Spinal cord (tissue), 10 donors: ENCODE measurements around the gene MTERF4. TPM values are rescaled to one million over a fixed set of nuclear protein-coding genes. Genes with fewer than 3 reads are reported as not detected.

Source experiments
- DNase-seq, 6 donors: peaks; one replicate each; pipeline versions ENCODE4 v3.0.0 to v3.0.0-alpha.2; 2013 to 2015; ENCODE audit warnings: low spot score in 6 of 6, low read depth in 4 of 6
- H3K27ac ChIP-seq: one replicate; pipeline ENCODE4 v1.5.1; 2013; ENCODE audit warnings: low read depth, low read length, control low read depth
- H3K27me3 ChIP-seq: one replicate; pipeline ENCODE4 v1.6.1; 2013; ENCODE audit warnings: low read length; ENCODE audit not compliant: control insufficient read depth, insufficient read depth
- H3K36me3 ChIP-seq: one replicate; pipeline ENCODE4 v1.6.1; 2013; ENCODE audit warnings: low read length; ENCODE audit not compliant: control insufficient read depth, insufficient read depth
- H3K4me1 ChIP-seq: one replicate; pipeline ENCODE4 v1.6.1; 2013; ENCODE audit warnings: low read length; ENCODE audit not compliant: control insufficient read depth, insufficient read depth
- H3K4me3 ChIP-seq: one replicate; pipeline ENCODE4 v1.5.1; 2013; ENCODE audit warnings: low read depth, low read length, control low read depth
- H3K9me3 ChIP-seq: one replicate; pipeline ENCODE4 v1.6.1; 2013; ENCODE audit warnings: low read length; ENCODE audit not compliant: control insufficient read depth, insufficient read depth
- WGBS: methylation state at CpG from one replicate; pipeline ENCODE4 v1.1.5; 2013; ENCODE audit warnings: missing lambda C conversion rate; ENCODE audit not compliant: insufficient coverage; 5-methylcytosine and 5-hydroxymethylcytosine counted together
- polyA plus RNA-seq, 2 donors: library from polyadenylated mRNA; unstranded; fragments of 120-200 nt; gene quantifications; one replicate each; pipeline ENCODE4 v1.2.1, GENCODE V29; 2013; ENCODE audit not compliant: insufficient read length in 2 of 2
- total RNA-seq, 2 donors: library from RNA; depleted of rRNA in 1 of 2; stranded (reverse); fragments of 120-200 nt in 1 of 2; fragments of >200 nt in 1 of 2; gene quantifications; one replicate each; pipeline versions ENCODE4 v1.2.3 to v1.2.4, GENCODE V29; 2013 to 2014
- donor health status: healthy.

The MTERF4 gene
- total and polyA plus RNA-seq, 4 donors, result 41.8 to 68.2 (median 51.5) TPM

DNA sequence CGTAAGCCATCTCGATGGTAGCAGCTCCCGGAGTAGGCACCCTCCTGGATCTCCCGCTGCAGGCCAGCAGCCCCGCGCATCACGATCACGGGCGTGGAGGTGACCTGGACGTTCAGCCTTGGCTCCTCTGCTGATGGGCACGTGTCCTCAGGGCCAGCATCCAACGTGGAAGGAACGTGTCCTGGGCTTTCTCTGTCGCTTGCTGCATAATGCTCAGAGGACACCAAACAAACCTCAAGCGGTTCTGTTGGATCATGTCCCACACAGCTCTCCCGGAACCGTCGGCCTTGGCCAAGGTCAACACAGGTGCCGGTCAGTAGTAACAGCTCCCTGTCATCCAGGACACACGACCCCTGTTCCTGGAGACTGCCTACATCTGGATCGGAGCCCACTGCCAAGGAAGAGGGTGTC lies 24.1 kb upstream of the MTERF4 start:
- H3K27me3 ChIP-seq, result no peaks in the 10 kb centered on the region
- H3K27ac ChIP-seq, result no peak overlapping the region
- DNase-seq, result no peak
- H3K4me1 ChIP-seq, result no peaks in the 10 kb centered on the region
- 92% methylated on average over 21 of the region's 21 CpGs for WGBS
- no peaks in the 10 kb centered on the region for H3K9me3 ChIP-seq
- H3K36me3 ChIP-seq, result peaks cover 57% of the 10 kb centered on the region
- H3K4me3 ChIP-seq, result no peak overlapping the region

DNA sequence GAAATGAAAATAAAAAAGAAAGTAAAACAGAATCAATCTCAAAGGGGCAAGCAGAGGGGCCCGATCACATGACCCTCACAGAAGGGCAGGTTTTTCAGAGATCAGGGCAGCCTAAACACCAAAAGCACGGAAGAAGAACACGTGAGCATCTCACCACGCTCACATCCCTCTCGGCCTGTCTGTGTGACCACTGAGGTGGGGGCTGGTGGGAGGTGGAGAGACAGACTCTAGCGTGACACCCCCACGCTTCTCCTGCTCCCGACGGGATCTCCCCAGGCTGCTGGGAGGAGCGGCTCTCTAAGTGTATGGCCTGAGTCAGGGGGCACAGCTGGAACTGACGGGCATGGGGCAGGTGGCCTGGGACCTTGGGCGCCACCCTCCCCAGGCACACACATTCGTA lies 23.5 kb upstream of the MTERF4 start:
- Histone ChIP-seq H3K9me3 (no peaks in the 10 kb centered on the region), H3K4me1 (no peaks in the 10 kb centered on the region), H3K4me3 (no peak overlapping the region), H3K27me3 (no peaks in the 10 kb centered on the region), H3K36me3 (peaks cover 56% of the 10 kb centered on the region), H3K27ac (no peak overlapping the region)
- WGBS, result 98% methylated on average over 9 of the region's 13 CpGs
- no peak for DNase-seq

DNA sequence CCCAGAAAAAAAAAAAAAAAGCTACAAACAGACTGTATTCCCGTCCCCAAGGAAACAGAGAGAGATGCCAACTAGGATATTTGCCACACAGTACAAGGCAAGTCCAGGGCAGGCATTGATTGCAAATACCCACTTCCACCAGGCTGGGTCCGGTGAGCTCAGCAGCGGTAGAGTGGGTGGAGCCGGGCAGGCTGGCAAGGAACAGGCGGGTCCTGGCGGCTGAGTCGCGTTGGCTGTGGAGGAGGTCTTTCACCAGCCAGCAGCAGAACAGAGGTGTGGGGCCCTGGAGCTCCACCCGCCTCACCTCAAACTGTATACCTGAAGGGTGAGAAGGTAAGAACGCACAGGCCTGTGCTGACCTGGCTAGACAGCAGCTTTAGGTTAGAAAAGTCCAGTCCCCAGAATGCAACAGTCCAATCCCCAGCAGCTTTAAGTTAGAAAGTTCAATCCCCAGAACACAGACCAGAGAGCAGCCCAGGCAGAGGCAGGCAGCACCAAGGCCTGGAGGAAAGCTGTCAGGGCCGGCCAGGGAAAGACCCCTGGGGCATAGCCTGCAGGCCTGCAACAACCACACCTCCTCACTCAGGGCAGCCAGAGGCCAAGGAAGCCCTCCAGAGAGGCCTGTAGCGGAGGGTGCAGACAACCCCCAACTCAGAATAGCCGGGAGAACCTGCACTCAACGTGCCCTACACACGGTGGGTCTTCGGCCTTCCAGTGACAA lies 21.9 kb upstream of the MTERF4 start:
- peak in 1 of 6 donors; percentile 15 for DNase-seq
- Histone ChIP-seq H3K4me3 (no peak overlapping the region), H3K36me3 (peaks cover 51% of the 10 kb centered on the region), H3K9me3 (no peaks in the 10 kb centered on the region), H3K27me3 (no peaks in the 10 kb centered on the region), H3K27ac (no peak overlapping the region), H3K4me1 (no peaks in the 10 kb centered on the region)
- WGBS, result 89% methylated on average over 13 of the region's 16 CpGs

DNA sequence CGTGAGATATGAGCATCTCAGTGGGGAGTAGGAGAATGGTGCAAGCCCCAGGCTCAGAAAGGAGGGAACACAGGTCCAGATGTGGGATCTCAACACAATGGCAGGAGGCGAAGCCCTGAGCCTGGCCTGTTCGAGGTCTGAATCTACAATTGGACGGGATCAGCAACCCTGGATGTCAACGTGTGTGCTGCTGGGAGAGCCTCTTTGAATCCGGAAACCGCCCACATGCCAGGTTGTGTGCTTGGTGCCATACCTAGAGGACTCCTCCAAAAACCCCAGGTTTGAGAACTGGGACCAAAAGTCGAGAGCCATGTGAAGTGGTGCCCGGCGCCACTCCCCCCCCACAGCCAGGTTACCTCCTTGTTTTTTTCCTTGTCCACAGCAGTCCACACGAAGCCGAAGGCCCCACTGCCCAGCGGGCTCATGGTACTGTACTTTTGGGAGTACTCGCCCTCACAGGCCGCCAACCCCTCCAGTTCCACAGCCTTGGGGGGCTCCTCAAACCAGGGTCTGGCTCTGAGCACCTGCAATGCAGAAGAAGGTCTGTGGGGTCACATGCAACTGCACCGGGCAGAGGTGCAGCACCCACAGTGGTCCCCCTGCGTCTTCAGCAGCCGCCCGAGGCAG lies 20.4 kb upstream of the MTERF4 start:
- H3K9me3 ChIP-seq, result no peaks in the 10 kb centered on the region
- H3K4me3 ChIP-seq, result no peak overlapping the region
- H3K4me1 ChIP-seq, result no peaks in the 10 kb centered on the region
- H3K27ac ChIP-seq, result no peak overlapping the region
- 94% methylated on average over 19 of the region's 19 CpGs for WGBS
- H3K36me3 ChIP-seq, result peaks cover 47% of the 10 kb centered on the region
- no peaks in the 10 kb centered on the region for H3K27me3 ChIP-seq
- DNase-seq, result no peak

DNA sequence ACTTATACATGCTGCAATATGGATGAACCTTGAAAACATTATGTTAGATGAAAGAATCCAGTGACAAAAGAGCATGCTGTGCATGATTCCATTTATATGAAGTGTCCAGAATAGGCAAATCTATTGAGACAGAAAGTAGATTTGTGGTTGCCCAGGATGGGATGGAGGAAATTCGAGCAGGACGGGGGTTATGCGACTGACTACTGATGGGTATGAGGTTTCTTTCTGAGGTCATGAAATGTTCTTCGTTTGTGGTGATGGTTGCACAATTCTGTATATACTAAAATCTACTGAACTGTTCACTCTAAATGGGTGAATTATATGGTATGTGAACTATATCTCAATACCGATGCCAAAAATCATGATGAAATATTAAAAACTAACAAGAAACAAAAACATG lies 18.9 kb upstream of the MTERF4 start:
- WGBS, result no CpG with 5 or more reads among the region's 5 CpGs

DNA sequence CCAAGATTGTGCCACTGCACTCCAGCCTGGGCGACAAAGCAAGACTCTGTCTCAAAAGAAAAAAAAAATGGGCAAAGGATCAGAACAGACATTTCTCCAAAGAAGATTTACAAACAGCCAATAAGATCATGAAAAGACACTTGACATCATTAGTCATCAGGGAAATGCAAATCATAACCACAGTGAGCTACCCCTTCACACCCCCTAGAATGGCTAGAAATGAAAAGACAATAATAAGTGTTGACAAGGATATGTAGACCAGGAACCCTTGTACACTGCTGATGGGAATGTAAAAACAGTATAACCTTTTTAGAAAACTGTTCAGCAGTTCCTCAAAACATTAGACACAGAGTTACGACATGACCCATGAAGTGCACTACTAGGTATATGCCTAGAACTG lies 18.4 kb upstream of the MTERF4 start:
- Histone ChIP-seq H3K36me3 (peaks cover 47% of the 10 kb centered on the region), H3K9me3 (no peaks in the 10 kb centered on the region), H3K4me3 (no peak overlapping the region), H3K4me1 (no peaks in the 10 kb centered on the region), H3K27ac (no peak overlapping the region), H3K27me3 (no peaks in the 10 kb centered on the region)
- WGBS, result no CpG with 5 or more reads among the region's 2 CpGs
- DNase-seq, result no peak

More for the DNA sequence above, 18.9 kb upstream of the MTERF4 start:
- H3K27me3 ChIP-seq, result no peaks in the 10 kb centered on the region
- DNase-seq, result no peak
- H3K27ac ChIP-seq, result no peak overlapping the region
- H3K36me3 ChIP-seq, result peaks cover 47% of the 10 kb centered on the region
- no peak overlapping the region for H3K4me3 ChIP-seq
- no peaks in the 10 kb centered on the region for H3K9me3 ChIP-seq
- no peaks in the 10 kb centered on the region for H3K4me1 ChIP-seq

DNA sequence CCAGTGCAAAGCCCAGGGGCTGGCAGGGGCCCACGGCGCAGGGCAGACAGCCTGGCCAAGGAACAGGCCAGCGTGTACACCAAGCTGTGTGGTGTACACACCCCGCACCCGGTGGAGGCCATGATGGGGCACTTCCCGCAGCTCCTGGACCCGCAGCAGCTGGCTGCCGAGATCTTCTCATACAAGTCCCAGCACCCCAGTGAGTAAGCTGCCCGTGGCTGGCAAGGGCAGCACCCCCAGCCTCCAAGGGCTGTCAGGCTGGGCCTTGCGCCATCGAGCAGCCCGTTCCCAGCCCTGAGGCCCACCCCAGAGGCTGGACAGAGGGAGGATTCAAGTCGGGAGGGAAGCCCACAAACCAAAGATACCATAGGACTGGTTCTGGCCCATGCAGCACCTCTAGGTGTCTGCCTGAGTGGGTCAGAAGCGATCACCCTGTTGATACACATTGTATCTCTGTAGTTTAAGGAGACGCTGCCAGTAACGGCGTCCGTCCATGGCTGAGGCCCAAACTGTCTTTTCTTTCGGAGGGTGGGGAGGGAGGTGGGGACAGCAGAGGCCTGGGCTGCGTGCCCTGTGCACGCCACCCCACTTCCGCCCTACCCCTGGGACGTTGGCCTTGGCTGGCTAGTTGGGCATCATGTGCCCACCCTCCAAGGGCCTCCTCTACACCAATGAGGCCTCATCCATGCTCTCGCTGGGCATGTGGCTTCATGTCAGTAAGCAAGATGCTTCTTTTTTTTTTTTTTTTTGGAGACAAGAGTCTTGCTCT lies 16.8 kb upstream of the MTERF4 start:
- Histone ChIP-seq H3K4me3 (no peak overlapping the region), H3K27ac (no peak overlapping the region), H3K4me1 (no peaks in the 10 kb centered on the region), H3K27me3 (no peaks in the 10 kb centered on the region), H3K9me3 (no peaks in the 10 kb centered on the region), H3K36me3 (peaks cover 49% of the 10 kb centered on the region)
- 90% methylated on average over 17 of the region's 24 CpGs for WGBS
- DNase-seq, result no peak

DNA sequence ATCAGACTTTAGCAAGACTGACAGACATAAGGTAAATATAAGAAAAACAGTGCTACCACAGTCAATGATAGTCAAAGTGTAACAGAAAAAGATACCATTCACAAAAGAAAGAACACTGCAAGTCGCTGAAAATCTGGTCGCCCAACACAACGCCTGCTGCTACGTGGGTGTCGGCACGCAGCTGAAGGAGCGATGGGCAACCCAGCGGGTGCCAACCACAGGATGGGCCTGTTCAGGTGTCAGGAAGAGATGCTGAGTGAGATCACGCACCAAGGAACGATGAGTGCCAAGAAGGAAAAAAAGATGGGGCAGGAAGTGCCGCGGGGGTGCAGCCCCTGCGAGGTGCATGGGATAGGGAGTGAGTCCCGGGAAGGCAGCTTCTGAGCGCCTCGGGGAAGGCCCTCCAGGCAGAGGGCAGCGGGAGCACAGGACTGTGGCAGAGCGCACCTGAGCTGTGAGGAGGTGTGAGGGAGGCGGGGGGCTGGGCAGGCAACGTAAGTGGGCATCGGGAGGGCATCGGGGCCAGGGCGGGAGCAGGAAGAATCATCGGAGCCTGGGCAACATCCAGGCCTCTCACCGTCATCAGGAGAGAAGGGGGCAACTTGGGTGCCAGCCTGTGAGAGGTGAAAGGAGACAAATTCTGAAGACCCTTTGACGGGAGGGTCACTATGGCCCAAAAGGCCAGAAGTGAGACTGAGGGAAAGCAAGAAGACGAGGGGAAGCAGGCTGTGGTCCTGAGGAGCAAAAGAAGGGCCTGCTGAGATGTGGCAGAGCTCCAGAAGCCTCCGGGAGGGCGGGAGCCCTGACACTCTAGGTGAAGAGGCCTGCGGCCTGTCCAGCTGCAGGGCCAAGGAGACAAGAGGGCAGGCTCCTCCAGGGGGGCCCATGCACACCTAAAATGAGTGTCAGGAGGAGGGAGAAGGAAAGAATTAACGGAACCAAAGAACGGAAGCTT lies 14.8 kb upstream of the MTERF4 start:
- no peak for DNase-seq
- Histone ChIP-seq H3K27me3 (no peaks in the 10 kb centered on the region), H3K9me3 (no peaks in the 10 kb centered on the region), H3K4me3 (no peak overlapping the region), H3K27ac (no peak overlapping the region), H3K4me1 (no peaks in the 10 kb centered on the region), H3K36me3 (peaks cover 40% of the 10 kb centered on the region)
- WGBS, result 86% methylated on average over 30 of the region's 32 CpGs

DNA sequence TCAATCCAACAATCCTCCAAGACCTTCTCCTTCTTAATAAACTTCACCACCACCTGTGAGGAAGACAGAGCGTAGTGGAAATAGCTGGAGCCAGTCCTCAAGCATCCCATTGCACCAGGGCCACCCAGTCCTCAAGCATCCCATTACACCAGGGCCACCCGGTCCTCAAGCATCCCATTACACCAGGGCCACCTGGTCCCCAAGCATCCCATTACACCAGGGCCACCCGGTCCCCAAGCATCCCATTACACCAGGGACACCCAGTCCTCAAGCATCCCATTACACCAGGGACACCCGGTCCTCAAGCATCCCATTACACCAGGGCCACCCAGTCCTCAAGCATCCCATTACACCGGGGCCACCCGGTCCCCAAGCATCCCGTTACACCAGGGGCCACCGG lies 13.3 kb upstream of the MTERF4 start:
- peaks cover 53% of the 10 kb centered on the region for H3K36me3 ChIP-seq
- no peak overlapping the region for H3K27ac ChIP-seq
- no peak overlapping the region for H3K4me3 ChIP-seq
- no peaks in the 10 kb centered on the region for H3K27me3 ChIP-seq
- H3K4me1 ChIP-seq, result no peaks in the 10 kb centered on the region
- WGBS, result 97% methylated on average over 8 of the region's 8 CpGs
- H3K9me3 ChIP-seq, result no peaks in the 10 kb centered on the region
- no peak for DNase-seq
